Stimulated activated CD8-positive, alpha-beta memory T cell treated with anti-CD3 and anti-CD28 coated beads, Interleukin-4, amount 100 ng/mL, for 4 hours (primary cell): Measurements from ENCODE around the gene ARMH1.
"Not testable (repeated sequence)": the region's sequence is repeated elsewhere in the genome, so short reads cannot be mapped to it uniquely, and the experiment has no call there.

Experiments used
- DNase-seq, 2 donors: peaks; one replicate each; pipeline ENCODE4 v3.0.0-alpha.2; 2020; ENCODE audit warnings: low read depth in 2 of 2, low spot score in 1 of 2

The ARMH1 gene

GRCh38 chr1:44666719-44667118, 7.8 kb upstream of the ARMH1 start:
- DNase-seq: not testable (repeated sequence)

- DNase-seq: no peak
Measured at GRCh38 chr1:44670751-44671640, 3.5 kb upstream of the ARMH1 start.

GRCh38 chr1:44672254-44672955, 2.1 kb upstream of the ARMH1 start:
- DNase-seq: no peak

- DNase-seq: no peak
Measured at GRCh38 chr1:44672961-44673674, 1.4 kb upstream of the ARMH1 start.

GRCh38 chr1:44673675-44674112, 820 bp upstream of the ARMH1 start:
- DNase-seq: no peak

- DNase-seq: no peak
Measured at GRCh38 chr1:44675186-44675585, 672 bp downstream of the ARMH1 start.

GRCh38 chr1:44676484-44677200, 2.1 kb downstream of the ARMH1 start:
- no peak for DNase-seq

- DNase-seq: no peak
Measured at GRCh38 chr1:44677201-44677766, 2.8 kb downstream of the ARMH1 start.

GRCh38 chr1:44678120-44678519, 3.6 kb downstream of the ARMH1 start:
- DNase-seq: no peak

GRCh38 chr1:44678626-44679025, 4.1 kb downstream of the ARMH1 start:
- no peak for DNase-seq

GRCh38 chr1:44679468-44679867, 5.0 kb downstream of the ARMH1 start:
- no peak for DNase-seq

- DNase-seq: no peak
Measured at GRCh38 chr1:44681905-44682882, 7.7 kb downstream of the ARMH1 start.

GRCh38 chr1:44682883-44683265, 8.4 kb downstream of the ARMH1 start:
- no peak for DNase-seq

- no peak for DNase-seq
Measured at GRCh38 chr1:44684525-44684924, 10.0 kb downstream of the ARMH1 start.

GRCh38 chr1:44685218-44685617, 10.7 kb downstream of the ARMH1 start:
- no peak for DNase-seq

- DNase-seq: no peak
Measured at GRCh38 chr1:44685881-44686280, 11.4 kb downstream of the ARMH1 start.

- DNase-seq: no peak
Measured at GRCh38 chr1:44688760-44689446, 14.4 kb downstream of the ARMH1 start.

- no peak for DNase-seq
Measured at GRCh38 chr1:44689447-44689765, 14.9 kb downstream of the ARMH1 start.

- no peak for DNase-seq
Measured at GRCh38 chr1:44693159-44693558, 18.6 kb downstream of the ARMH1 start.
